HG03039 (cell line): ENCODE results near the gene ZBTB44.
"Not testable (repeated sequence)": the region's sequence is repeated elsewhere in the genome, so short reads cannot be mapped to it uniquely, and the experiment has no call there.

Source experiments
- ATAC-seq: cut with Tn5 transposase; IDR thresholded peaks from one replicate; pipeline ENCODE4 v1.9.1; 2021; ENCODE audit warnings: mild to moderate bottlenecking, moderate library complexity; ENCODE audit not compliant: unreplicated experiment

The ZBTB44 gene

DNA sequence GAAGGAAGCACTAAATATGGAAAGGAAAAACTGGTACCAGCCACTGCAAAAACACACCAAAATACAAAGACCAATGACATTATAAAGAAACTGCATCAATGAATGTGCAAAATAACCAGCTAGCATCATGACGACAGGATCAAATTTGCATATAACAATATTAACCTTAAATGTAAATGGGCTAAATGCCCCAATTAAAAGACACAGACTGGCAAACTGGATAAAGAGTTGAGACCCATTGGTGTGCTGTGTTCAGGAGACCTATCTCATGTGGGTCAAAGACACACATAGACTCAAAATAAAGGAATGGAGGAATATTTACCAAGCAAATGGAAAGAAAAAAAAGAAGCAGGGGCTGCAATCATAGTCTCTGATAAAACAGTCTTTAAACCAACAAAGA lies 63.0 kb downstream of the ZBTB44 start:
- not testable (repeated sequence) for ATAC-seq

GRCh38 chr11:130249929-130250328 lies 64.8 kb downstream of the ZBTB44 start:
- ATAC-seq: not testable (repeated sequence)

GRCh38 chr11:130249371-130249770 lies 65.3 kb downstream of the ZBTB44 start:
- no peak for ATAC-seq

DNA sequence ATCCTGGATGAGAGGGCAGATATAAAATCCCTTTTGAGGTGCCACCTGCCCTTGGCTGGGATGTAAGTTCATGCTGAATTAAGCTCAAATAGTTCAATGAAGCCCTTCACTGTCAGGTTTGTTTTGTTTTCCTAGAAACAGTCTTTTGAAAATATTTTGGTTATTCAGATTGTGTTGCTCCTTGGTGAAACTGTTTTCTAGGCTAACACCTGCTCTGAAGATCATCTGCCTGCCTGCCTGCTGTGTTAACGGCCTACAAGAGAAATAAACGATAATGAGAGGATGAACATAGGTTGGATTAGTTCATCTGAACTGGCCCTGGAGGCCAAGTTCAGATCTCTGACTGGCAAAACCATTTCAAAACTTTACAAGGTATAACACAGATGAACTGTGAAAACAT lies 67.4 kb downstream of the ZBTB44 start:
- no peak for ATAC-seq

GRCh38 chr11:130246738-130247137 lies 68.0 kb downstream of the ZBTB44 start:
- ATAC-seq: no peak

GRCh38 chr11:130246270-130246669 lies 68.4 kb downstream of the ZBTB44 start:
- ATAC-seq: no peak

- ATAC-seq: not testable (repeated sequence)
Measured at GRCh38 chr11:130245375-130245774, 69.3 kb downstream of the ZBTB44 start.

- ATAC-seq: no peak
Measured at GRCh38 chr11:130244848-130245247, 69.9 kb downstream of the ZBTB44 start.

DNA sequence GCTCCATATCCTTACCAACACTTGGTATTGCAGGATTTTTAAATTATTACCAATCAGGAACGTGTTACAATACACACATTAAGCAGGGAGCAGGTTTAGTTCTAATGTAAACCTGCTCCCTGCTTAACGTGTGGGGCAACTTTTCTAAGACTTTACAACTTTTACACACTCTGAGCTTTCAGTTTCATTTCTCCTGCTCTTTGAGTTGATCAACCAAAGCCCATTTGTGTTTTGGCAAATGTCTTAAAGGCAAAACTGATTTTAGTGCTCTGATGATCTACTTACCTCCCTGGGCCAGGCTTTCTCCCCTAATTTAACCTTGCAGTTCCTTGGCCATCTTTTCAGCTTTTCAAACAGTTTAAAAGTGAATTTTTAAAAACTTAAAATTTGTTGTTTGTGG lies 70.9 kb downstream of the ZBTB44 start:
- peak; percentile 71 for ATAC-seq

DNA sequence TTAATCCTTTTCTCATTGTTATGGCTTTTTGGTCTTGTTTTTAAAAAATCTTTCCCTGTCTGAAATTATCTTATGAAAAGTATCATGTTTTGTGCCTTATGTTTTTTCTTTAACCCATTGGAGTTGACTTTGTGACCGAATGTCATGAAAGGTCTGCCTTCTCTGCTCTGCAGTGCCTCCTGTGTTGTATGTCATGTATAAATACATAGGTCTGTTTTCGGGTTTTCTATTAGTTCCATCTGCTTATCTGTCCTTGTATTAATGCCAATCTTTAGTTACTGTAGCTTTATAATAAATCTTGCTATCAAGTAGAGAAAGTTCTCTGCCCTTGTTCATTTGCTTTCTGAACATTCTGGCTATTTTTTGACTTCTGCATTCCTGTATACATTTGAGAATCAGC lies 73.0 kb downstream of the ZBTB44 start:
- no peak for ATAC-seq

- no peak for ATAC-seq
Measured at GRCh38 chr11:130237282-130238006, 77.3 kb downstream of the ZBTB44 start.

DNA sequence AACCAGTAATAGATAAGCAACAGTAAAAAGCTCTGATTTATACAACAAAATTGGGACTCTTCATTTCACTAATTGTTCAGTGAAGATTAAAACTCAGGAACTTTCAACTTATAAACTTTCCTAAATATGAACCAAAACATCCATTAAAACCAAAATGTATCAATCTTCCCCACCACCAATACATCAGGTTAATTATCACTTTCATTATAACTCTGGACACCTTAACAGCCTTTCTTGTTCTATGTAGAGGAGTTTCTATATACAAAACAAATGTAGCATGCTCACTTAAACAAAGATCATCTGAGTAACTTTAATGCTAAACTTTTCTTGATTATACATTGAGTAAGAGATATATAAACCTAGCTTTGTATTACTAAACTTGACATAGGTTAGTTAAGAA lies 80.4 kb downstream of the ZBTB44 start:
- no peak for ATAC-seq

DNA sequence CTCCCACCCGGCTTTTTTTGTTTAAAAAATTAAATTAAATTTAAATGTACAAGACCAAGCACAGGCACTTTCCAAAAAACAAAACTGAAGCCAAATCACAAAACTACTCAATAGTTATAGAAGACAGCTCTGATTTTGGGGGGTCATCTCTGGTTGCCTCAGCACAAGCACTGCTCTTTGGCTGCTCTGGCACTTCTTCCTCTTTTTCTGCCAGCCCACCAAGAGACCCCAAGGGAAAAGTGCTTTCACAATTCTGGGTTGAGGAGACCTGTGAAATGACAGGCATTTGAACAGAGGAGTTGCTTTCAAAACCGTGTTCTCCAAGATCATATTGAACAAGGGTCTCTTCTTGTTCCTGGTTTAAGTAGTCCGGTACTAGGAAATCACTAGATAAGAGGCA lies 80.8 kb downstream of the ZBTB44 start:
- not testable (repeated sequence) for ATAC-seq

GRCh38 chr11:130233486-130233885 lies 81.2 kb downstream of the ZBTB44 start:
- ATAC-seq: not testable (repeated sequence)

DNA sequence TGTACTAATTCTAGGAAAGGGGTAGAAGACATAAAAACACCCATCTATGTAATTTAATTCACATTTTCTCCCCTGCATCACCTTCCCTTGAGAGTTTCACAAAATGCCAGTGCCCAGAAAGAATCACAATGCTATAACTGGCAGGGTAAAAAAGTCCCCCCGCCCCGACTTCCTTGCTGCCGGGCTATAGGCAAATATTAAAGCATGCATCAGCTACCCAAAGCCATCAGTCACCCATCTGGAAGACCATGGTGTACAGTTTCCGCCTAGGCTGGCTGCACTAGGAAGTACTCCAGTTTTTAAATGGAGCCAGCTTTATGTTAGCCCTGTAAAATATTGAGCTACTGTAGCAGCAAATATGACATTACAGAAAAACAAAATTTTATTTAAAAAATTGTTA lies 87.3 kb downstream of the ZBTB44 start:
- ATAC-seq: no peak

DNA sequence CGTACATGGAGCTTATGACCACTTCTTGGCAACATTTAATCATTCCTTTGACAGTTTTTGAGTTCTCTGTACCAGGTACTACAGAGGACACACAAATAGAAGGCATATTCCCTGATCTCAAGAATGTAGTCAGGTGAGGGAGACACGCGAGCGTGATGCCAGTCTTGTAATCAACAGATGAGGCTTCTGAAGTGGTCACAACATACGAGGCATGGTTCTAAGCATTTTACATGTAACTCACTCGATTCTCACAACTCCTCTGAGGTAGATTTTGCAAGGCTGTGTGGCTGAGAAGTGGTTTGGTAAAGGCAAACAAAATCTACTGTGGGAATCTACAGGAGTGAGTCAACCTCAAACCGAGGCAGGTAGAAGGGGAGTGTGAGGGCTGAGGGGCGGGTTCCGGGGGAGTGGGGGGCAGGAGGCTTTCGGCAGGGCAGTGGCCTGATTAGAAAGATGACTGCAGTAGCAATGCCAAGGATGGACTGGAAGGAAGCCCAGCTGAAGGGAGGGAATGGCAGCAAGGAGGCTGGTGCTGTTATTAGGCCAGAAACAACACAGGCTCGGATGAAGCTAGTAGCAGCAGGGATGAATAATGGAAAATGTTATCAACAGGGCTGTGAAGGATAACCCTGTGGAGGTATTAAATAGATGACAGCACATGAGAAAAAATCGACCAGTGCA lies 91.3 kb downstream of the ZBTB44 start:
- no peak for ATAC-seq

DNA sequence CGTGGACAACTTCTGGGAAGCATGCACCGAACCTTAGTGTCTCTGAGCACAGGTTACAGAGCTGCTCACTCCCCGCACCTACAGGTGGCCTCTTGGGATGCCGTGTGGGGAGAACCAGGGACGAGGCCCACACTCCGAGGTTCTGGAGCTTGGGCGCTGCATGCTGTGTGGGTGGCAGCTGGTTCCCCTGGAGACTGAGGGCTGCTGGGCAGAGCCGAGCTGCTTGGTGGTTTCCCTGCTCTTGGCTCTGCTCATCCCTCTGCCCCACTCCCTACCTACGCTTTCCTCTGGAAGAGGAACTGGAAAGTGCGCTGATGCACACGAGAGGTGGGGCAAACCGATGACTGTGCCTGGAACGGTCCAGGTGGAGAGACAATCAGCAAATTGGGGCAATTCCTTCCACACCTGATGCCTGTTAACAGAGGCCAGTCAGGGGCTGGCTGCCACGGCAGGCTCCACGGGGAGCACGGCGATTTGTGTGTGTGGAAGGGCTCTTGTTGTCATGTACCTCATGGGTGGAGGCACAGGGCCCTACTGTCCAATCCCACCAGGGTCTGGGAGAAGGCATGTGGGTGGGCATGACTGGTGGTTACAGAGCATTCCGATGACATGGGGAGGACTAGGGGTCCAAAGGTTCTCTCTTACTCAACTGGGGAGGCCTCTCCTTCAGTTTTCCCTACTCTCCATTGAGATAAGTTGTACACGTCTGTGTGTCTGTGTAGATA lies 94.2 kb downstream of the ZBTB44 start:
- no peak for ATAC-seq

DNA sequence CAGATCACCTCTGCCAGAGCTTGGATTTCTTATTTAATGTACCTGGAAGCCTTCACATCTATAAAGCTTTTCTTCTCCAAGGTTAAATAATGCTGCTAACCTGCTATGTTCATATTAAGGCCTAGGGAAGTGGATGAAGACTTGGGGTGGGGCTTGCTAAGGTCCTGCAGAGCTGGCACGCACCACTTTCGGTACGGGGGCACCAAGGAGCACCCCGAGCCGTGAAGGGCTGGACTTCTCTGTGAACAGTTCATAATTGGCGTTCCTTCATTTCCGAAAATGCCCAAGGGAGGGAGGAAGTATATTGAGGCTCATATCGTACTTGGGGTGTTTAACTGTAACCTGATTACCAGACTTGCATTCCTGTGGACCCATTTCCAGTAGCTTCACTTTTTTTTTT lies 95.6 kb downstream of the ZBTB44 start:
- no peak for ATAC-seq

DNA sequence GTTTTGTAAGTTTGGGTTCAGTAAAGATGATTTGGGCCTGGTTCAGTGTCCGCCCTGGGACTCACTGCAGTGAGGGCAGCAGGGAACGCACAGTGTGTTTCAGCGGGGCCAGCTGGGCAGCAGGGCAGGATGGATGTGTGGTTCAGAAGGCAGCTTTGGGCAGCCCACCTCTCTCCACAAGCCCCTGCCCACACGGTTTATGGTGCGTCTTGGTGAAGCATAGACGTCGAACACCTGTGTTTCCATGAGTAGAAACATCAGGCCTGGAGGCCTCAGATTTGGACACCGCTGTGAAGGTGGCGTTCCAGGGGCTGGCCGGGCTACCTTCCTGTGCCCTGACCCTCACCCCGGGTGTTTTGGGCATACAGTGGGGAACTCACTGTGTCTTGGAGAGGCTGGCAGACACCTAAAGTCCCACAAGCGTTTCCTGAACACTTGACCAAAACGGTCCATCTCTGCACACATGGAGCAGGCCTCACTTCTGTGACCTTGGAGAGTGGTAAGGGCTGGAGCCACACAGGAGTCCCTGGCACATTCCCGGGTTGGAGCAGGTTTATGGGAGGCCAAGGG lies 96.1 kb downstream of the ZBTB44 start:
- no peak for ATAC-seq

- ATAC-seq: no peak
Measured at GRCh38 chr11:130217133-130218031, 97.3 kb downstream of the ZBTB44 start.
